Testis (tissue), 2 donors: Measurements from ENCODE around the gene SAP130.

Experiments used
- POLR2A ChIP-seq: fragments of 450-650 bp; IDR thresholded peaks from one replicate; pipeline ENCODE4 v1.6.1; 2017; ENCODE audit warnings: antibody characterized with exemption, mild to moderate bottlenecking, moderate library complexity
- TF ChIP-seq, protein P1 (sequence below), 3 experiments: fragments of 450-650 bp in 2 of 3; fragments of 200-600 bp in 1 of 3; sonication (generic) in 1 of 3; IDR thresholded peaks; one replicate each; pipeline ENCODE4 v1.5.1; 2016 to 2019; ENCODE audit warnings: antibody characterized with exemption in 3 of 3, mild to moderate bottlenecking in 2 of 3, moderate library complexity in 1 of 3

DNA sequence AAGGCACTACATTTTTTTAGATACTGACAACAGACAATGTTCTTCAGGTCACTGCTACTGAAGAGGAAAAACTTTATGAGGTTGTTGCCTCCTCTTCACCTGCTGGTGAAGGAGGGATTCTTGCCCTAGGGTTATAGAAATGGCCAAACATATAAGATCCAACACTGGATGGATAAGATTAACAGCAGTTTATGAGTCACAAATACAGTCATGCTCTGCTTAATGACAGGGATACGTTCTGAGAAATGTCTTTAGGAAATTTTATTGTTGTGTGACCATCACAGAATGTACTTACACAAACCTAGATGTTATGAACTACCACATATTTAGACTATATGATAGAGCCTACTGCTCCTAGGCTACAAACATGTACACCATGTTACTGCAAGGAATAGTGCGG, 84.7 kb downstream of the SAP130 start:
- no peak for TF ChIP-seq POLR2A
- TF ChIP-seq, protein P1, sequence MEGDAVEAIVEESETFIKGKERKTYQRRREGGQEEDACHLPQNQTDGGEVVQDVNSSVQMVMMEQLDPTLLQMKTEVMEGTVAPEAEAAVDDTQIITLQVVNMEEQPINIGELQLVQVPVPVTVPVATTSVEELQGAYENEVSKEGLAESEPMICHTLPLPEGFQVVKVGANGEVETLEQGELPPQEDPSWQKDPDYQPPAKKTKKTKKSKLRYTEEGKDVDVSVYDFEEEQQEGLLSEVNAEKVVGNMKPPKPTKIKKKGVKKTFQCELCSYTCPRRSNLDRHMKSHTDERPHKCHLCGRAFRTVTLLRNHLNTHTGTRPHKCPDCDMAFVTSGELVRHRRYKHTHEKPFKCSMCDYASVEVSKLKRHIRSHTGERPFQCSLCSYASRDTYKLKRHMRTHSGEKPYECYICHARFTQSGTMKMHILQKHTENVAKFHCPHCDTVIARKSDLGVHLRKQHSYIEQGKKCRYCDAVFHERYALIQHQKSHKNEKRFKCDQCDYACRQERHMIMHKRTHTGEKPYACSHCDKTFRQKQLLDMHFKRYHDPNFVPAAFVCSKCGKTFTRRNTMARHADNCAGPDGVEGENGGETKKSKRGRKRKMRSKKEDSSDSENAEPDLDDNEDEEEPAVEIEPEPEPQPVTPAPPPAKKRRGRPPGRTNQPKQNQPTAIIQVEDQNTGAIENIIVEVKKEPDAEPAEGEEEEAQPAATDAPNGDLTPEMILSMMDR (IDR thresholded peaks at IDR 0.05): no peak
